HepG2 (cell line): Measurements from ENCODE around the gene OIT3. TPM values are rescaled to one million over a fixed set of nuclear protein-coding genes. Genes with fewer than 3 reads are reported as not detected.
A peak's percentile ranks its signal among the peaks of the same experiment; 100 is the strongest.

Source experiments
- ASH2L ChIP-seq: fragments of 300-600, 200-600 bp; sonication (generic); IDR thresholded peaks from 2 replicates; pipeline ENCODE4 v1.7.0; 2017; ENCODE audit warnings: low read depth, mild to moderate bottlenecking, moderate library complexity, mixed read lengths, low read length; ENCODE audit not compliant: insufficient read length
- CC2D1A ChIP-seq: sonication (generic); formaldehyde crosslinking; IDR thresholded peaks from 2 replicates; pipeline ENCODE4 v1.8.1; 2023; ENCODE audit warnings: mild to moderate bottlenecking, missing genetic modification reagents
- ETV6 ChIP-seq: sonication (generic); formaldehyde crosslinking; conservative IDR thresholded peaks from 2 replicates; pipeline ENCODE4 v1.4.0; 2020; ENCODE audit warnings: missing genetic modification reagents
- MYC ChIP-seq: sonication (generic); formaldehyde crosslinking; IDR thresholded peaks from 2 replicates; pipeline ENCODE4 v1.9.0; 2021; ENCODE audit warnings: missing genetic modification reagents, borderline replicate concordance
- NCOA2 ChIP-seq: sonication (generic); formaldehyde crosslinking; IDR thresholded peaks from 2 replicates; pipeline ENCODE4 v1.8.0; 2022; ENCODE audit warnings: inconsistent platforms
- PATZ1 ChIP-seq: sonication (generic); formaldehyde crosslinking; IDR thresholded peaks from 2 replicates; pipeline ENCODE4 v1.4.0; 2020; ENCODE audit warnings: missing genetic modification reagents
- REST ChIP-seq, 2 experiments: IDR thresholded peaks; 2 replicates each; pipeline ENCODE4 v1.6.1; 2011 to 2012; ENCODE audit warnings: low read length in 2 of 2, borderline replicate concordance in 1 of 2, low read depth in 1 of 2, mild to moderate bottlenecking in 1 of 2, moderate library complexity in 1 of 2
- TOE1 ChIP-seq: sonication (generic); formaldehyde crosslinking; IDR thresholded peaks from 2 replicates; pipeline ENCODE4 v1.4.0; 2020; ENCODE audit warnings: mild to moderate bottlenecking, missing genetic modification reagents
- ZEB1 ChIP-seq: IDR thresholded peaks from 2 replicates; pipeline ENCODE4 v1.6.1; 2012; ENCODE audit warnings: mild to moderate bottlenecking, low read depth, inconsistent platforms; ENCODE audit not compliant: insufficient replicate concordance
- ZMYM4 ChIP-seq: sonication (generic); formaldehyde crosslinking; IDR thresholded peaks from 2 replicates; pipeline ENCODE4 v1.8.1; 2023; ENCODE audit warnings: mild to moderate bottlenecking, missing genetic modification reagents
- ZNF143 ChIP-seq: sonication (generic); formaldehyde crosslinking; IDR thresholded peaks from 2 replicates; pipeline ENCODE4 v1.4.0; 2020; ENCODE audit warnings: missing genetic modification reagents
- ZNF615 ChIP-seq: sonication (generic); formaldehyde crosslinking; IDR thresholded peaks from 2 replicates; pipeline ENCODE4 v1.5.0; 2020; ENCODE audit warnings: mild to moderate bottlenecking, missing genetic modification reagents, borderline replicate concordance
- ZNF773 ChIP-seq: sonication (generic); formaldehyde crosslinking; IDR thresholded peaks from 2 replicates; pipeline ENCODE4 v1.4.0; 2020; ENCODE audit warnings: missing genetic modification reagents, borderline replicate concordance
- ZSCAN22 ChIP-seq: sonication (generic); formaldehyde crosslinking; IDR thresholded peaks from 2 replicates; pipeline ENCODE4 v1.4.0; 2020; ENCODE audit warnings: mild to moderate bottlenecking, missing genetic modification reagents
- polyA plus RNA-seq, 8 experiments: library from polyadenylated mRNA; depleted of rRNA in 3 of 8; stranded (reverse) in 7 of 8; unstranded in 1 of 8; fragments of >200 nt; fragmentation: Illumina TruSeq in 4 of 8; extraction: Trizol in 4 of 8; gene quantifications; 2 replicates each; pipeline versions ENCODE4 v1.2.1 to v1.2.3, GENCODE V29; 2011 to 2016; ENCODE audit warnings: low read depth in 4 of 8, missing spikeins in 1 of 8, mixed read lengths in 1 of 8; ENCODE audit not compliant: insufficient read depth in 1 of 8
- total RNA-seq, 5 experiments: library from RNA; depleted of rRNA; stranded (reverse); fragments of >200 nt; fragmentation: Illumina TruSeq; extraction: Trizol; gene quantifications; 2 replicates each; pipeline ENCODE4 v1.2.3, GENCODE V29; 2016; ENCODE audit warnings: low read depth in 1 of 5
- TF ChIP-seq, protein P1 (sequence below): sonication (generic); formaldehyde crosslinking; IDR thresholded peaks from 2 replicates; pipeline ENCODE4 v1.4.0; 2020; ENCODE audit warnings: low read depth, mild to moderate bottlenecking, missing genetic modification reagents
- TF ChIP-seq, protein P2 (sequence below): sonication (generic); formaldehyde crosslinking; IDR thresholded peaks from 2 replicates; pipeline ENCODE4 v1.4.0; 2020; ENCODE audit warnings: missing genetic modification reagents

OIT3 gene
- total and polyA plus RNA-seq, 2 of the 13 experiments (the other 11 are each of a cell fraction or from before 2014, with no cell fraction given): not detected

DNA sequence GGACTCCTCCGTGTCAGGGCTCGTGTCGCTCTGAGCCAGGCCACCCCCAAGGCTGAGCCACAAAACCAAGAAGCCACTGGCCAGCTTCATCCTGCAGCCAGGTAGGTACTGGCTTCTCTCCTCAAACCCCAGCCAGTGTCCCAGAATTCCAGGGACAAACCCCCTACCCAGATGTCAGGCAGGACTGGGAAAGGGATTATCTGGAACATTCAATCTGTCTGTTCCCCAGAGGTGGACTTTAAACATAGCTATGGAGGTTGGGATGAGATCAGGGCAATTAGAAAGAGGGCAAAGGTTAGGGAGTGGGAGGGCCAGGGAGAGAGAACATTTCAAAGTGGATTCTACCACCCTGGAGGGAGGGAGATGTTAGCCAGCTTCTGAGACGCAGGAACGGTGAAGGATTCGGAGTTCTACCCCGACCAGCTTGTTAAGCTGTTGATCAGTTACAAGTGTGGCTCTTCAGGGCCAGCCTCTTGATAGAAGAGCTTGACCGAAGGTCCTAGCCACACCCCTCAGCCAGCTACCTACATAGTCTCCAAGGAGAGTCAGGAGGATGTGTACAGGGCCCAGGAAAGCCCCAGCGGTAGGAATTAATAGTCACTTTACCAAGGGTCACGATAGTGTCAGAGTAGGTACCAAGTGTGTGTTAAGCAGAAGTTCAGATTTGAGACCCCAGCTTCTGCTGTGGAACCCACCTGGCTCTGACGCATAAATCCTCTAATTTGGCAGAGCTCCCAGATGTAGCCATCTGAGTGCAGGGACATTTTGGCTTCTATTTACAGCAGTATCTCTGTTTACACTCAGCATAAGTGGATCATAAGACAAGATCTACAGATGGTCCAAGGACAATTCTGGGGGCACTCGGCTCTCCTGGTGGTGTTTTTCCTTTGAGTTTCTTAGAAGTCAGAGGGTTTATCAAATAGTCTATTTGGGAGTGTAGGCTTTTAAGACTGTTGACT lies 61.3 kb downstream of the OIT3 start, which contains the start of gene PLA2G12B (continued):
- TF ChIP-seq, protein P1, sequence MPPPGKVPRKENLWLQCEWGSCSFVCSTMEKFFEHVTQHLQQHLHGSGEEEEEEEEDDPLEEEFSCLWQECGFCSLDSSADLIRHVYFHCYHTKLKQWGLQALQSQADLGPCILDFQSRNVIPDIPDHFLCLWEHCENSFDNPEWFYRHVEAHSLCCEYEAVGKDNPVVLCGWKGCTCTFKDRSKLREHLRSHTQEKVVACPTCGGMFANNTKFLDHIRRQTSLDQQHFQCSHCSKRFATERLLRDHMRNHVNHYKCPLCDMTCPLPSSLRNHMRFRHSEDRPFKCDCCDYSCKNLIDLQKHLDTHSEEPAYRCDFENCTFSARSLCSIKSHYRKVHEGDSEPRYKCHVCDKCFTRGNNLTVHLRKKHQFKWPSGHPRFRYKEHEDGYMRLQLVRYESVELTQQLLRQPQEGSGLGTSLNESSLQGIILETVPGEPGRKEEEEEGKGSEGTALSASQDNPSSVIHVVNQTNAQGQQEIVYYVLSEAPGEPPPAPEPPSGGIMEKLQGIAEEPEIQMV (CRISPR knock-in tag): 0 out of 2 replicates have a peak, but pooled peaks have one; percentile 7
- TF ChIP-seq, protein P2, sequence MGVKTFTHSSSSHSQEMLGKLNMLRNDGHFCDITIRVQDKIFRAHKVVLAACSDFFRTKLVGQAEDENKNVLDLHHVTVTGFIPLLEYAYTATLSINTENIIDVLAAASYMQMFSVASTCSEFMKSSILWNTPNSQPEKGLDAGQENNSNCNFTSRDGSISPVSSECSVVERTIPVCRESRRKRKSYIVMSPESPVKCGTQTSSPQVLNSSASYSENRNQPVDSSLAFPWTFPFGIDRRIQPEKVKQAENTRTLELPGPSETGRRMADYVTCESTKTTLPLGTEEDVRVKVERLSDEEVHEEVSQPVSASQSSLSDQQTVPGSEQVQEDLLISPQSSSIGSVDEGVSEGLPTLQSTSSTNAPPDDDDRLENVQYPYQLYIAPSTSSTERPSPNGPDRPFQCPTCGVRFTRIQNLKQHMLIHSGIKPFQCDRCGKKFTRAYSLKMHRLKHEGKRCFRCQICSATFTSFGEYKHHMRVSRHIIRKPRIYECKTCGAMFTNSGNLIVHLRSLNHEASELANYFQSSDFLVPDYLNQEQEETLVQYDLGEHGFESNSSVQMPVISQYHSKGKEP (CRISPR knock-in tag): no peak
- TF ChIP-seq CC2D1A: no peak
- peak; percentile 34 for TF ChIP-seq ASH2L
- no peak for TF ChIP-seq ZEB1
- no peak for TF ChIP-seq PATZ1 (CRISPR knock-in tag)
- TF ChIP-seq ZMYM4 (CRISPR knock-in tag): no peak
- peak; percentile 22; the same call in 1 of the 2 replicates for TF ChIP-seq NCOA2 (CRISPR knock-in tag)
- no peak for TF ChIP-seq REST (IDR thresholded peaks at IDR 0.05; ENCODE audit: borderline replicate concordance in 1 of 2, low read depth in 1 of 2, low read length in 2 of 2)
- no peak for TF ChIP-seq ZNF143 (CRISPR knock-in tag)
- TF ChIP-seq ZNF773 (CRISPR knock-in tag): no peak
- no peak for TF ChIP-seq ETV6 (CRISPR knock-in tag)
- TF ChIP-seq MYC (CRISPR knock-in tag): 0 out of 2 replicates have a peak, but pooled peaks have one; percentile 29
- TF ChIP-seq TOE1: no peak
- TF ChIP-seq ZNF615 (CRISPR knock-in tag): no peak
- no peak for TF ChIP-seq ZSCAN22 (CRISPR knock-in tag)
